Lung (tissue), 12 donors: Measurements from ENCODE around the gene COLEC12. TPM values are rescaled to one million over a fixed set of nuclear protein-coding genes. Genes with fewer than 3 reads are reported as not detected.
A peak's percentile ranks its signal among the peaks of the same experiment; 100 is the strongest.

ENCODE experiments used
- ATAC-seq: fragments of 200-7000 bp; cut with Tn5 transposase; one replicate; pipeline ENCODE4 v1.9.1; 2020; ENCODE audit warnings: moderate number of reproducible peaks; ENCODE audit not compliant: insufficient read depth, low FRiP score
- DNase-seq, 3 donors: peaks; one replicate each; pipeline ENCODE4 v3.0.0-alpha.2; 2013 to 2017
- H3K27ac ChIP-seq, 2 donors: one replicate each; pipeline ENCODE4 v1.5.1; 2013; ENCODE audit warnings: mild to moderate bottlenecking in 2 of 2, moderate library complexity in 2 of 2, control low read depth in 1 of 2, inconsistent platforms in 1 of 2, low read depth in 1 of 2, low read length in 1 of 2
- H3K27me3 ChIP-seq, 3 donors: one replicate each; pipeline ENCODE4 v1.5.1; 2013; ENCODE audit warnings: low read length in 2 of 3; ENCODE audit not compliant: control insufficient read depth in 3 of 3, insufficient read depth in 3 of 3
- H3K36me3 ChIP-seq, 4 donors: one replicate each; pipeline ENCODE4 v1.5.1; 2013; ENCODE audit warnings: low read length in 4 of 4, mild to moderate bottlenecking in 1 of 4, moderate library complexity in 1 of 4; ENCODE audit not compliant: control insufficient read depth in 4 of 4, insufficient read depth in 4 of 4
- H3K4me1 ChIP-seq, 5 donors: one replicate each; pipeline ENCODE4 v1.5.1; 2013; ENCODE audit warnings: low read length in 5 of 5, mild to moderate bottlenecking in 2 of 5, moderate library complexity in 1 of 5; ENCODE audit not compliant: control insufficient read depth in 5 of 5, insufficient read depth in 5 of 5
- H3K4me3 ChIP-seq: one replicate; pipeline ENCODE4 v1.5.1; 2013; ENCODE audit warnings: mild to moderate bottlenecking, control low read depth, moderate library complexity
- H3K9ac ChIP-seq, 2 donors: one replicate each; pipeline ENCODE4 v1.5.1; 2013; ENCODE audit warnings: low read length in 2 of 2, control low read depth in 1 of 2; ENCODE audit not compliant: insufficient read depth in 1 of 2
- H3K9me3 ChIP-seq, 4 donors: one replicate each; pipeline ENCODE4 v1.5.1; 2013; ENCODE audit warnings: low read length in 3 of 4, mild to moderate bottlenecking in 1 of 4, moderate library complexity in 1 of 4; ENCODE audit not compliant: control insufficient read depth in 4 of 4, insufficient read depth in 3 of 4
- WGBS, 2 donors: extraction: QIAGEN DNeasy Blood & Tissue Kit; methylation state at CpG; one replicate each; pipeline ENCODE4 v1.1.7; 2013; 5-methylcytosine and 5-hydroxymethylcytosine counted together
- polyA plus RNA-seq, 2 donors: library from polyadenylated mRNA; stranded (reverse); fragments of 200-250 nt; gene quantifications; one replicate each; pipeline ENCODE4 v1.2.1, GENCODE V29; 2013
- total RNA-seq, 2 donors: library from RNA; depleted of rRNA in 1 of 2; stranded (reverse); fragments of >200 nt in 1 of 2; gene quantifications; one replicate each; pipeline ENCODE4 v1.2.1, GENCODE V29; 2014 to 2021
- TF ChIP-seq, protein P1 (sequence below): IDR thresholded peaks from 2 replicates; pipeline ENCODE4 v1.5.1; 2012; ENCODE audit warnings: mild to moderate bottlenecking; ENCODE audit errors: control extremely low read depth, extremely low read depth
- donor health status: control.
- donor health status: control.
- donor health status: Bipolar disorder and iron deficiency.
- donor health status: healthy.
- donor health status: DM: yes; HTN: yes; CAD: no.

The COLEC12 gene
- total and polyA plus RNA-seq, 4 donors: 10.3 to 108 (median 28.1) TPM

DNA sequence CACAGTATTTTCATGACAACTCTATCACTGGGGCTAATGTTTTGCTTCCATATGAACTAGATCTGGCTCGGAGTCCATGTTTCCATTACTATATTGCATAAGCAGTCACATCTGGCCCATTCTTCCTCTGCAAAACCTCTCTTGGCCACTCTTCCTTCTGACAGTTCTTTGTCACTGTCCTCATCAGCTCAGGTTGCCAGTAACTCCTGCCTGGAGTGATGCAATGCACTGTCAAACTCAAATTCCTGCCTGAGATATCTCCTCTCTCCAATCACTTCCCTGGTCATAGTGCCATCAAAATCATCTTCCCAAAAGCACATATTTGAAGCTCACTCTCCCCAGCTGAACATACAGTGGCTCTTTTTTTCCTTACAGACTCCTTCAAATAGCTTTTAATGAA is 66.1 kb downstream of the COLEC12 start:
- H3K9me3 ChIP-seq: no peaks in the 10 kb centered on the region
- ATAC-seq (no peak), DNase-seq (peak; percentile 19 to 88 (median 70))
- no peaks in the 10 kb centered on the region for H3K27me3 ChIP-seq
- WGBS, 2 donors: 0% methylated on average over 1 of the region's 1 CpG
- TF ChIP-seq, protein P1, sequence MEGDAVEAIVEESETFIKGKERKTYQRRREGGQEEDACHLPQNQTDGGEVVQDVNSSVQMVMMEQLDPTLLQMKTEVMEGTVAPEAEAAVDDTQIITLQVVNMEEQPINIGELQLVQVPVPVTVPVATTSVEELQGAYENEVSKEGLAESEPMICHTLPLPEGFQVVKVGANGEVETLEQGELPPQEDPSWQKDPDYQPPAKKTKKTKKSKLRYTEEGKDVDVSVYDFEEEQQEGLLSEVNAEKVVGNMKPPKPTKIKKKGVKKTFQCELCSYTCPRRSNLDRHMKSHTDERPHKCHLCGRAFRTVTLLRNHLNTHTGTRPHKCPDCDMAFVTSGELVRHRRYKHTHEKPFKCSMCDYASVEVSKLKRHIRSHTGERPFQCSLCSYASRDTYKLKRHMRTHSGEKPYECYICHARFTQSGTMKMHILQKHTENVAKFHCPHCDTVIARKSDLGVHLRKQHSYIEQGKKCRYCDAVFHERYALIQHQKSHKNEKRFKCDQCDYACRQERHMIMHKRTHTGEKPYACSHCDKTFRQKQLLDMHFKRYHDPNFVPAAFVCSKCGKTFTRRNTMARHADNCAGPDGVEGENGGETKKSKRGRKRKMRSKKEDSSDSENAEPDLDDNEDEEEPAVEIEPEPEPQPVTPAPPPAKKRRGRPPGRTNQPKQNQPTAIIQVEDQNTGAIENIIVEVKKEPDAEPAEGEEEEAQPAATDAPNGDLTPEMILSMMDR: no peak
- peaks cover 0 to 11% (median 5%) of the 10 kb centered on the region in 5 donors for H3K4me1 ChIP-seq
- no peak overlapping the region for H3K27ac ChIP-seq
- no peak overlapping the region for H3K9ac ChIP-seq
- peaks cover 0 to 5% (median 1%) of the 10 kb centered on the region in 4 donors for H3K36me3 ChIP-seq
- H3K4me3 ChIP-seq: no peak overlapping the region

DNA sequence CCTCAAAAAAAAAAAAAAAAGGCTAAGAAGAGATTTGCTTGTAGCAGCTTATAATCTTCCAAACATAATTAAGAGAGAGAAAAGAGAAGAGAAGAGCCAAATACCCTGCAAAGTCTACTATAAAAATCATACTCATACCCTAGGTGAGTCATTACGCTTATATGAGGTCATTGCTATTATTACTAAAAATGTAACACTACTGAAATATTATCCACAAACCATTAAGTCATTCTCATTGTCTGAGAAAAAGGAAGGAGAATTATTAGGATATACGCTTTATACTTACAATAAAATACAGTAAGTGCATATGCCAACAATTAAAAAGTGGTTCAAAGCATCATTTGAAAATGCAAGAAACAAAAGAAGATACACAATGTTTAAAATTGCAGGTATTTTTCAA is 66.5 kb downstream of the COLEC12 start:
- Histone ChIP-seq H3K27me3 (no peaks in the 10 kb centered on the region), H3K36me3 (peaks cover 0 to 5% (median 1%) of the 10 kb centered on the region in 4 donors), H3K4me3 (no peak overlapping the region), H3K9ac (no peak overlapping the region), H3K27ac (no peak overlapping the region), H3K9me3 (no peaks in the 10 kb centered on the region), H3K4me1 (peaks cover 0 to 11% (median 5%) of the 10 kb centered on the region in 5 donors)
- WGBS, 2 donors: 83 to 94% methylated on average over 2 of the region's 2 CpGs
- TF ChIP-seq, protein P1: no peak
- DNase-seq (no peak), ATAC-seq (no peak)

DNA sequence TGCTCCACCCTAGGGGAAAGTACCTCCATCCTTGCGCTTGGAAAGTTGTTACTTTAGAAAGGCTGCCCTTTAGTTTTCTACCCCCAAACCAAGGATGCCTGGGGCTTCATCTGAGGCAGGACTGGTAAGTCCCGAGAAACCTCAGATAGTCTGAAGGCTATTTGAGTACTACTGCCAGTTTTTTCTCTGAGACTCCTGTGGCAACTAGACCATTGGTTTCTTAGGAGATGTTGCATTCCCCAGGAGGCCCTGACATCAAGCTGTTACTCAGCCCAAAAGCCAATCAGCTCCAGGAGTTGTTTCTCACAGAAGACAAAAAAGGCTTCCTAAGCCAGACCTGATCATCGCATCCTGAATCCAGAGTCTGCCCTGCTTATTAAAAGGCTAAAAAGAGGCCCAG is 67.2 kb downstream of the COLEC12 start:
- DNase-seq (no peak), ATAC-seq (no peak)
- Histone ChIP-seq H3K27me3 (no peaks in the 10 kb centered on the region), H3K9me3 (no peaks in the 10 kb centered on the region), H3K9ac (no peak overlapping the region), H3K27ac (no peak overlapping the region), H3K4me3 (no peak overlapping the region), H3K4me1 (peaks cover 0 to 11% (median 5%) of the 10 kb centered on the region in 5 donors), H3K36me3 (peaks cover 0 to 5% (median 1%) of the 10 kb centered on the region in 4 donors)
- 78 to 88% methylated on average over 3 of the region's 3 CpGs for WGBS, 2 donors
- TF ChIP-seq, protein P1: no peak

DNA sequence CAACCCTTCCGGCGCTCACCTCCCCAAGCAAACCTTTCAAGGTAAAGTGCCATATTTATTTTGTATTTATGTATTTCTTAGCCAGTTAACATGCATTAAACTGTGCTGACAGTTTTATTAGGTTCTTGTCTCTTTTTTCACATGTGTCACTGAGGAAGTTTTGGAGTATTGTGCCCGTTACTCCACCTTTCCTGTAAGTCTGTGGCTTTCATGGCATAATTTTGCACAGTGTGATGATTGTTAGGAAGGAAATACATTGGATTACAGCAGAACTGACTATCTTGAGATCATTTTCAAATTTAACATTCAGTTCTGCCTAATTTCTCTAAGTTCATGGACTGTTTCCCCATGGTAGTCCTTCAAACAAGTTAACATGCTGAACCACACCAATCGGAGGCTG is 67.7 kb downstream of the COLEC12 start:
- DNase-seq (no peak), ATAC-seq (no peak)
- TF ChIP-seq, protein P1: no peak
- Histone ChIP-seq H3K9me3 (no peaks in the 10 kb centered on the region), H3K9ac (no peak overlapping the region), H3K27me3 (no peaks in the 10 kb centered on the region), H3K36me3 (peaks cover 0 to 5% (median 1%) of the 10 kb centered on the region in 4 donors), H3K4me1 (peaks cover 0 to 11% (median 5%) of the 10 kb centered on the region in 5 donors), H3K27ac (no peak overlapping the region), H3K4me3 (no peak overlapping the region)
- 49 to 69% methylated on average over 4 of the region's 4 CpGs for WGBS, 2 donors
